HuH-7 (cell line): ENCODE results near the gene GRIN1.

ENCODE experiments used
- DNase-seq: peaks from one replicate; pipeline ENCODE4 v3.0.0; 2011; ENCODE audit warnings: low spot score

The GRIN1 gene

DNA sequence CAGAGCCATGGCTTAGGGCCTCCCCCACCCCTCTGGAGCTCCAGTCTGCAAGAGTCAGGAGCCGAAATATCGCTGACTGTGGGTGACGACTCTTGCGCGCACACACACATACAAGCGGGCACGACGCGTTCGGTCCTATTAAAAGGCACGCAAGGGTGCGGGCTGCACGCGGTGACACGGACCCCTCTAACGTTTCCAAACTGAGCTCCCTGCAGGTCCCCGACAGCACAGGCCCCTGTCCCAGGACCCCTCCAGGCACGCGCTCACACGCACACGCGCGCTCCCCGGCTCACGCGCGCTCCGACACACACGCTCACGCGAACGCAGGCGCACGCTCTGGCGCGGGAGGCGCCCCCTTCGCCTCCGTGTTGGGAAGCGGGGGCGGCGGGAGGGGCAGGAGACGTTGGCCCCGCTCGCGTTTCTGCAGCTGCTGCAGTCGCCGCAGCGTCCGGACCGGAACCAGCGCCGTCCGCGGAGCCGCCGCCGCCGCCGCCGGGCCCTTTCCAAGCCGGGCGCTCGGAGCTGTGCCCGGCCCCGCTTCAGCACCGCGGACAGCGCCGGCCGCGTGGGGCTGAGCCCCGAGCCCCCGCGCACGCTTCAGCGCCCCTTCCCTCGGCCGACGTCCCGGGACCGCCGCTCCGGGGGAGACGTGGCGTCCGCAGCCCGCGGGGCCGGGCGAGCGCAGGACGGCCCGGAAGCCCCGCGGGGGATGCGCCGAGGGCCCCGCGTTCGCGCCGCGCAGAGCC lies at the start of gene GRIN1:
Gene GRIN1, plus strand, starts transcription at position 433 of the 746 bp plus-strand sequence. CDS start 333 bp downstream, outside the sequence.
- no peak for DNase-seq

DNA sequence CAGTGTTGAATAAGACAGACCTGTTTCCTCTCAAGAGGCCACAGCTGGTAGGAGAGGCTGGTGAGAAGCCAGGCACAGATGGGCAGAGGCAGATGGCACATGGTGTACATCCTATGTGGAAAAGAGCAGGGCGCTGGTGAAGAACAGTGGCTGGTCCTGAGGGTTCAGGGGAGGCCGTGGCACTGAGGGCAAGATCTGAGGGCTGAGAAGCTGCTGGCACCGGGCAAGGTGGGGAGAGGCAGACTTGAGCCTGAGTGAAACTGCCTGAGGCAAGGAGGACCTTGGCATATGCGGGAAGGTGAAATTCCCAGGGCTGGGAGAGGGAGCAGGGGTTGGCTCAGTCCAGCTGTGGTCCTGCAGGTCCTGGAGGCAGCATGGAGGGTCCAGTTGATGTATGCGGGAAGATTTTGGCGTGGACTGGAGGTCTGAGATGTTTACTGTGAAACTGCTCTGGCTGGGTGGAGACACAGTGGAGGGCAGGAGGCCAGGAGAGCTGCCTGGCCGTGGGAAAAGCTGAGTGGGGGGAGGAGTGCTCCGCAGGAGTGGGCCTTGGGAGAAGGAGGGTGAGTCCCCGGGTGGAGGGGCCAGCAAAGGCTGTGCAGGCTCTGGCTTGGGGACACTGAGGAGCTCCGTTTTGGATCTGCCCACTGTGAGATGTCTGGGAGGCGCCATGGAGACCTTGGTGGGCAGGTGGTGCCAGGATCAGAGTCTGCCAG lies 49.6 kb upstream of the GRIN1 start:
- no peak for DNase-seq

DNA sequence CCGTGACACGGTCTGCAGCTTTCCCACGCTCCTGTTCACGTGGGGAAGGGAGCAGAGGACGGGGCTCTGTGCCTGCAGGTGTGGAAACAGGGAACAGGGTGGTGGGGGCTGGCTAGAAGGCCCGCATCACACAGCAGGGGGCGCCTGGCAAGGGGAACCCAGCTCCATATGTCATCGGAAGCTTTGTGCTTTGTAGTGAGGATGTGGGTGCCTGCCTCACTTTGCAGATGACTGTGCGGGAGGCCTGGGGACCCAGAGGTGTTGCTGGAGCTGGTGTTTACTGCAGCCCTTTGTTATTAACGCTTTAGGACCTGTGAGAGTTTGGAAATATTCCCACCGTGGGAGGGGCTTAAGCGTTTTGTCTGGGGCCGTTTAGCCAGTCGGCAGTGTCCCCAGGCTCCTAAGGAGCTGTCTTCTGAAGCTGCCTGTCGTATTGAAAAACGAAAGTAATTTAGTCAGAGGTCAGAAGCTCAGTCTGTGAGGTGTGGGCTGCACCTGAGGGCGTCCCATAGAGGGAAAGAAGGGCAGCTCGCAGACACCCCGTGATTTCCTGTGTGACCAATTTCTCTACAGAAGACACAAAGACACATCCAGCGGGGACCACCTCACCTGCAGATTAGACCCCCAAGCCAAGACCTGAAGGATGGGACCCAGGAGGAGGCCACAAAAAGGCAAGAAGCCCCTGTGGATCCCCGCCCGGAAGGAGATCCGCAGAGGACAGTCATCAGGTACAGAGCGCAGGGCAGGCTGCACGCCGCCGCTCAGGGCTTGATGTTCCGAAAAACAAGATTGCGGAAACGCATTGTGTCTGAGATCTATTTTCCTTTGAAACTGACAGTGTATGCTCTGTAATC lies 43.1 kb upstream of the GRIN1 start:
- DNase-seq: no peak

DNA sequence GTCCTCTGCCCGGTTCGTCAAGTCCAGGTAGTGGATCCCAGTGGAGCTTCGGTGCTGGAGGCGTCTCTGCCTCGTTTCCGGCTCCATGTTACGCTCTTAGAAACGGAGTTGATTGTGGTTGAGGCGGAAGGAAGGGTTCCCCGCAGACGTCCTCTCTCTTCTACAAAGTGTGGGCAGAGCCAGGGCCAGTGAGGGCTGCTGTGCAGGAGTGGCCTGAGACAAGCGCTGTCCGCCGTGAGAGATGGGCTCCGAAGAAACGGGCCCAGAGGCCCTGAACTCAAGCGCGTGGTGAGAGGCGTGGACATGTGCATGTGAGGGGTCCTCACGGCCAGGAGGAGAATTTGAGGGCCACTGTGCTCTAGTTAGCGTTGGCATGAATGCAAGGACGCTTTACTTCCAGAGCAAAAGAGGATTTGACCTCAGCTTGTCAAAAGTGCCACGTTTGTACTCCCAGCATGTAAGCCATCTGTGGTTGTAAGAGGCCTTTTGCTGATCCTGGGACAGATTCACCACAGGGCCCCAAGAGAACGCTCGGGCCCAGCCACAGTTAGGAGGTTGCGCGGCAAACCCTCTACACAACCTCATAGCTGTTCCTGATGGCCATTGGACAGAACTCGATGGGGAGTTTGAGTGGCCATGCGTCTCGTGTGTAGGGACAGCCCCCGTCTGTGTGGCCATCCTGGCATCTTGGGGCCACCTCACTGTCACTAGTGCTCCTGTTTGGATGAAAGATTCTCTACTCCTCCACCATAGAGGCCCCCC lies 42.0 kb upstream of the GRIN1 start:
- no peak for DNase-seq

DNA sequence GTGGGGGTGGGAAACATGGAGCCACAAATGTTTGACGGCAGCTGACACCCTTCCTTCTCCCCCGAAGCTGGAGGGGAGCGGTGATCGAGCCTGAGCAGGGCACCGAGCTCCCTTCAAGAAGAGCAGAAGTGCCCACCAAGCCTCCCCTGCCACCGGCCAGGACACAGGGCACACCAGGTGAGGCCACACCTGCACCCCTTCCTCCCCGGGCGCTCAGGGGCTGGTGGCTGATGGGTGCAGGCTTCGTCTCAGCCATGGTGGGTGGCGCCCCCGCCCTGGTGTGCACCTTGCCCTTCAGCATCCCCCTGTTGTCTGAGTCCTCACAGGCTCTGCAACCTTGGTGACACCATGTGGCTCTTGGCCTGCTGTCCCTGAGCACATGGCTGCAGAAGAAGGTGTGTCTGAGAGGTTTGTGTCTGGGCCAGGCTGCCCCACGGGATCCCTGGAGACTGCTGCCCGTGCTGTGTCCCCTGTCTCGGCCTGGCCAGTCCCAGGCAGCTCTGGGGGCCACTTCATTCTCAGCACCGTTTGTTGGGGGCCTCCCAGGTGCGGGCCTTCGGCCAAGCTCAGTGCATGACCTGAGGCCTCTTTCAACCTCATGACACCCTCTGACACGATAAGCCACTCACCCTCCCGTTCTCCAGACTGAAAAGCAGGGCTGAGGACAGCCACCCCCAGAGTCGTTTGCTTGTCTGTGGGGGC lies 41.0 kb upstream of the GRIN1 start:
- no peak for DNase-seq

DNA sequence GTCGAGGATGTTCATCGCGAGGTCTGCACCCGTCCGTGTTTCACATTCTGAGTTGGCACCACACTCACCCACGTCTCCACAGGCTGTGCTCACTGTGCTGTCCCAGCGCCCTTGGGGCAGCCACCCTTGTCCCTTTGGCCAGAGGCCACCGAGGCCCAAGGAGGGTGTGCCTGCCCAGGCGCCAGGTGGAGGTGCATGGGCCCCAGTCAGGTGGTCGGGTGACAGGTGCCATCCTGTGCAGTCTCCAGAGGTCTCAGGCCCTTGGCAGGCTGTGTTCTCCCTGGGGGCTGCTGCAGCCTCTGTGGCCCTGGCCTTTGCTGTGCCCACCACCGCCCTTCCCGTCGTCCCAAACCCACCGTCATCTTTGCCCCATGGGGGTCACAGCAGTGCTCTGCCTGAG lies 39.7 kb upstream of the GRIN1 start:
- DNase-seq: no peak

DNA sequence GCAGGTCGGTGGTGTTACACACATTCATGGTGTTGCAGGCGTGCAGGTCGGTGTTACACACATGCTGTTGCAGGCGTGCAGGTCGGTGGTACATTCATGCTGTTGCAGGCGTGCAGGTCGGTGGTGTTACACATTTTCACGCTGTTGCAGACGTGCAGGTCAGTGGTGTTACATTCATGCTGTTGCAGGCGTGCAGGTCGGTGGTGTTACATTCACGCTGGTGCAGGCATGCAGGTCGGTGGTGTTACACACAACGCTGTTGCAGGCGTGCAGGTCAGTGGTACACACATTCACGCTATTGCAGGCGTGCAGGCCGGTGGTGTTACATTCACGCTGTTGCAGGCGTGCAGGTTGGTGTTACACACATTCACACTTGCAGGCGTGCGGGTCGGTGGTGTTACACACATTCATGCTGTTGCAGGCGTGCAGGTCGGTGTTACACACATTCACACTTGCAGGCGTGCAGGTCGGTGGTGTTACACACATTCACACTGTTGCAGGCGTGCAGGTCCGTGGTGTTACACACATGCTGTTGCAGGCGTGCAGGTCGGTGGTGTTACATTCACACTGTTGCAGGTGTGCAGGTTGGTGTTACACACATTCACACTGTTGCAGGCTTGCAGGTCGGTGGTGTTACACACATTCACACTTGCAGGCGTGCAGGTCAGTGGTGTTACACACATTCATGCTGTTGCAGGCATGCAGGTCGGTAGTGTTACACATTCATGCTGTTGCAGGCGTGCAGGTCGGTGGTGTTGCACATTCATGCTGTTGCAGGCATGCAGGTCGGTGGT lies 35.6 kb upstream of the GRIN1 start:
- no peak for DNase-seq

DNA sequence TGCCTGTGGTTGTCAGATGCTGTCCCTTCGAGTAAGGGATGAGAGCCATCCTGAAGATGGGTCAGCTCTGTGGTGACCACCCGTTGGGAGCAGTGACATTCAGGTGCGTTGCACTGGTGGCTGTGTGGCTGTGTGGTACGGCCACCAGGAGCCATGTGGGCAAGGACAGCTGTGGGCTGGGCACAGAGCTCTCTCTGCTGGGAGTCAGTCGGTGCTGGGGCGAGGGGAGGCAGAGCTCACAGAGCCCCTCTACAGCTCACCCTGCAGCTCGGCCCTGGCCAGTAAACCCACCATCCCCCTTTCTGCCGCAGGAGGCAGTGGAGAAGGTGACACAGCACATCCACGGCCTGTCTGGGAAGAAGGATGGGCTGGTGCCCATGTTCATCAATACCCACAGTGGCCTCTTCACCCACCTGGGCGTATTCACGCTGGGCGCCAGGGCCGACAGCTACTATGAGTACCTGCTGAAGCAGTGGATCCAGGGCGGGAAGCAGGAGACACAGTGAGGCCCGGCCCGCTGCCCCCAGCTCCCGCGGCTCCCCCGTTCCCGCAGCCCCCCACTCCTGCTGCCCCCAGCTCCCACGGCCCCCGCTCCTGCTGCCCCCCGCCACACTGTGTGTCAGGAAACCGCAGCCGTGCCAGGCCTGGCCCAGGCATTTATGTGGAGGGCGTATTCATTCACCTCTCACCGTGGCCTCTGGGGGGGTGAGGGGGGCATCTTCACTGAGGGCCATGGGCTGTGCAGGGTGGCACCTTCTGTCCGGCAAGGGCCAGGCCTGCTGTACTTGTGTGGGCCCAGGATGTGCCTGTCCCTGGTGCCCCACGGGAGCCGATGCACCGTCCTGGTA lies 32.9 kb upstream of the GRIN1 start:
- no peak for DNase-seq

DNA sequence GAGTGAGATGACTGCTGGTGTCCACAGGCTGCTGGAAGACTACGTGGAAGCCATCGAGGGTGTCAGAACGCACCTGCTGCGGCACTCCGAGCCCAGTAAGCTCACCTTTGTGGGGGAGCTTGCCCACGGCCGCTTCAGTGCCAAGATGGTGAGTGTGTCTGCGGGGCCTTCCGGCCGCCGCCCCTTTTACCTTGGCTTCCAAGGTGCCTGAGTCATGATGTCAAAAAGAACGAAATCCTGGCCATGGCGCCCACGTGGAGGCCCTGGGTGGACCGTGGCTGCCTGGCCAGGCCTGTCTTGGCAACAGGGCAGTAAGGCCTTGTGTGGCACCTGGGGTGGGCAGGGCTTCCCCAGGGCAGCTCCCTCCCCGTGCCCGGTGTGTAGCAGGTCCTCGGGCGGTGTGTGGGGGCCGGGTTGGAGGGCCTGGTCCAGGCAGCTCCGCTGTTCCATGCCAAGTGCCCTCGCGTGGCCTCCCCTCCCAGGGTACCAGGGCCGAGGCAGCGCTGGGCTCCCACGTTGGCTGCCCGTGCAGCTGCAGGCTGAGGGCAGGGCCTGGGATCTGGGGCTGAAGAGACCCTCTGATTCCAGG lies 32.2 kb upstream of the GRIN1 start:
- DNase-seq: no peak

DNA sequence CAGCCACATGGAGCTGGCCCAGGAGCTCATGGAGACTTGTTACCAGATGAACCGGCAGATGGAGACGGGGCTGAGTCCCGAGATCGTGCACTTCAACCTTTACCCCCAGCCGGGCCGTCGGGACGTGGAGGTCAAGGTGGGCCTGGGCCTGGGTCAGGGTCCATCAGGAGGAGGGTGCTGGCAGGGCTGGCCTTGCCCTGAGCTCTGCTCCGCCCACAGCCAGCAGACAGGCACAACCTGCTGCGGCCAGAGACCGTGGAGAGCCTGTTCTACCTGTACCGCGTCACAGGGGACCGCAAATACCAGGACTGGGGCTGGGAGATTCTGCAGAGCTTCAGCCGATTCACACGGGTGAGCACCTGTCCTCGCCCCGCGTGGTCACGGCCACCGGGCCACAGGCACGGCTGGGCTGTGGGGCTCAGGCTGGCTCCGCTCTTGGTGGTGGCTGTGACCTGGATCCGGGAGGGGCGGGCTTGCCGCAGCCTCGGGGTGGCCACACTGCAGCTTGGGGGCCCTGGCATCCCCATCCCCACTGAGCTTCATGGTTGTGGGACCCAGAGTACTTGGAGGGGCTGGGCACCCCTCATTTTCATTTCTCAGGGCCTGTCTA lies 31.5 kb upstream of the GRIN1 start:
- DNase-seq: no peak

DNA sequence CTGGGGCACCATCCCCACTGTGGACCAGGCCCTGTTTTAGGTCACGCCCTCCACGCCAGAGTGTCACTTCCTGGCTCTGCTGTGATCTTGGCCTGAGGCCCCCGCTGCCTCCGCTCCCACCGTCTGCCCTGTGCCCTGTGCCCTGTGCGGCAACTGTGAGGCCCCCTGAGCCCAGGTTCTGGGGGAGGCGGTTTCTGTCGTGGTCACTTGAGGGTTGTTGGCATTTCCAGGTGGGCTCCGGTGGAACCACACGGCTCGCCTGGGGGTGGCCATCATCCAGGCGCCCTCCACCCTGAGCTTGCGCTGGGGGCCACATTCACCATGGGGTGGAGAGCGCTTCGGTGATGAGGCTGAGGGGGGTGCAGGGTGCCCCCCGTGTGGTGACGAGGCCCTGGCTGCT lies 31.0 kb upstream of the GRIN1 start:
- DNase-seq: no peak

DNA sequence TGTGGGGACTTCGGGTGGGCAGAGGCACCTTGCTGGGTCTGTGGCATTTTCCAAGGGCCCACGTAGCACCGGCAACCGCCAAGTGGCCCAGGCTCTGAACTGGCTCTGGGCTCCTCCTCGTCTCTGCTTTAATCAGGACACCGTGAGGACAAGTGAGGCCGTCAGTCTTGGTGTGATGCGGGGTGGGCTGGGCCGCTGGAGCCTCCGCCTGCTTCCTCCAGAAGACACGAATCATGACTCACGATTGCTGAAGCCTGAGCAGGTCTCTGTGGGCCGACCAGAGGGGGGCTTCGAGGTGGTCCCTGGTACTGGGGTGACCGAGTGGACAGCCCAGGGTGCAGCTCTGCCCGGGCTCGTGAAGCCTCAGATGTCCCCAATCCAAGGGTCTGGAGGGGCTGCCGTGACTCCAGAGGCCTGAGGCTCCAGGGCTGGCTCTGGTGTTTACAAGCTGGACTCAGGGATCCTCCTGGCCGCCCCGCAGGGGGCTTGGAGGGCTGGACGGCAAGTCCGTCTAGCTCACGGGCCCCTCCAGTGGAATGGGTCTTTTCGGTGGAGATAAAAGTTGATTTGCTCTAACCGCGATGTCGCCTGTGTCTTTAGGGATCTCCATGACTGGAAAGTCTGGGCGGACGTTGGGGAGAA lies 30.2 kb upstream of the GRIN1 start:
- no peak for DNase-seq

DNA sequence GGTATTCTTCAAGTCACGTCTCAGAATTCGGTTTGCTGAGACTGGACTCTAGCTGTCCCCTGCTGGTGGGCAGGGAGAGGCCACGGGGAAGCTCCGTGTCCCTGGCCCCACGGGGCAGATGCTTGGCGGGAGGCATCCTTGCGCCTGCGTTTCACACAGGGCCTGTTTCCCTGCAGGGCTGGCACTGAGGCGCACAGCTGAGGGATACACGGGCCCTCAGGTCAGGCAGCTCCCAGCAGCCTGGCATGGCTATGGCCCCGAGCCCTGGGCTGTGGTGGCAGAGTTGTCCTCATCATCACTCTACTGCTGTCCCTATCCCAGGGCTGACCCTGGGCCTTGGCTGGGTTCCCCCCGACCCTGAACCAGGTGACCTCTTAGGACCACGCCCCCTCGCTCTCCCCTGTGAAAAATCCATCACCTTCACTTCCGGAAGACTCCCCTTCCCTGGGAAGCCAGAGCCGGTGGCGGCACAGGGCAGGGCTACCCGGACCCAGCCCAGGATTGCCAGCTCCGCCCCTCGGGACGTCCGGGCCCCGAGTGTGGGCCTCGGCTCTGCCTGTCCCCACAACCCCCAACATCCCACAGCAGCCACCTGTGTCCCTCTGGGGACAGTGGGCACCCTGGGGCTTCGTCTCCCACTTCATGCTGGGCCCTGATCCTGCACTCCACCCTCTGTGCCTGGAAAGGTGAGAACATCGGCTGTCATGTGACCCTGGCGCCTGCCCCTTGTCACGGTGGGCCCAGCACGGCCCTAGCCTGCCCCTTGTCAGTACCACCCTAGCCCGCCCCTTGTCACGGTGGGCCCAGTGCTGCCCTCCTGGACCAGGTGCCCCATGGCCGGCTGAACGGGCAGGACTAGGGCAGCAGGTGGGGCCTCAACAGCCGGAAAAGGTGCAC lies 29.5 kb upstream of the GRIN1 start:
- DNase-seq: no peak

DNA sequence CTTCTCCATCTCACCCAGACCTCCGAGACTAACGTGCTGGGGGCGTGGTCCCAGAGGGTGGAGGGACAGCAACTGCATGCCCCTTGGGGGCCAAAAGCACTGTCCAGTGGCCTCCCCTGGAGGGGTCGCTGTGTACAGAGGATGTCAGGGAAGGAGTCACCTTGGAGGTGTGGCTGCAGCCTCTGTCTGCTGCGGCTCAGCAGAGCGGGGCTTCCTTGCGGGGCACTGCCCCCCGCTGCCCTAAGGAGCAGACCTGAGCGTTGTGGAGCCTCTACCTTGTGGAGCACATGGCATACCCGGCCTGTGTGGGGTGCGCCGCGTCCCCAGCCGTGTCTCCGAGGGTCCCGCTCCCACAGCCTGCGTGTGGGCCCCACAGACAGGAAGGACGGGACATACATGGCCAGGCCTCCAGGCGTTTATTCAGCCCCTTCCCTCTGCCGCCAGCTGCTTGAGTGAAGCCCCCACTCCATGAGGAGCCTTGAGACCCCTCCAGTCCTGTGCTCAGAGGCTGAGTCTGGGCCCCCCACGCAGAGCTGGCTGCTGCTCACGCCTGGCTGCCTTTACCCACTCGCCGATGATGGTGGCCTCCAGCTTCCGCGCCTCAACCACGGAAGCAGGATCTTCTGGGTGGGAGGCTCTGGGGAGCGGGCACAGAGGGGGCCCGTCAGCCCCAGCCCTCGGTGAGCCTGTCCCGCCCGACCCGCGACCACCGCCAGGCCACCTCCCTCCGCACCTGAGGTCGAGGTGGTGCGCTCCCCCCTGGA lies 28.6 kb upstream of the GRIN1 start:
- no peak for DNase-seq

DNA sequence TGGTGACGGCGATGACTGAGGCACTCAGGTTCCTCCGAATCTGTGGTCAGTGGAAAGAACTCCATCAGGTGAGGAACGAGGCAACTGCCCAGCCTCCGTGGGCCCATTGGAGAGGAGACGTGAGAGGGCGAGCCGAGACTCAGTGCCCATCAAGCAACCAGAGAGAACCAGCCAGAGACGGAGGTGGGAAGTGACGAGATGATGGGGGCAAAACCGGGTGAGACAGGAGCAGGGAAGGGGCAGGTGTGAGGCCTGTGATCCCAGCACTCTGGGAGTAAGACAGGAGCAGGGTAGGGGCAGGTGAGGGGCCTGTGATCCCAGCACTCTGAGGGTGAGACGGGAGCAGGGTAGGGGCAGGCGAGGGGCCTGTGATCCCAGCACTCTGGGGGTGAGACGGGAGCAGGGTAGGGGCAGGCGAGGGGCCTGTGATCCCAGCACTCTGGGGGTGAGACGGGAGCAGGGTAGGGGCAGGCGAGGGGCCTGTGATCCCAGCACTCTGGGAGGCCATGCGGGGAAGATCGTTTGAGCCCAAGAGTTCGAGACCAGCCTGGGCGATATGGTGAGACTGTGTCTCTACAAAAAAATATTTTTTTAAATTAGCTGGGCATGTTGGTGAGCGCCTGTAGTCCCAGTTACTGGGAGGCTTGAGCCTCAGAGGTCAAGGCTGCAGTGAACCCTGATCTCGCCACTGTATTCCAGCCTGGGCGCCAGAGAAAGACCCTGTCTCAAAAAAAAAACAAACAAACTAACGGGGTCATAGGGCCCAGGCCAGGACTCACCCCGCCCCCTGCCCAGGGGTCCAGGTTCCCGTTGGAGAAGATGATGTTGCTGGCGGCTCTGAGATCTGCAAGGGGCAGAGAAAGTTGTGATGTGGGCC lies 27.8 kb upstream of the GRIN1 start:
- no peak for DNase-seq
